NCI-H1930 (cell line): Measurements from ENCODE around the gene DTWD1.
A peak's percentile ranks its signal among the peaks of the same experiment; 100 is the strongest.
"Not testable (repeated sequence)": the region's sequence is repeated elsewhere in the genome, so short reads cannot be mapped to it uniquely, and the experiment has no call there.

Experiments
- DNase-seq, 2 experiments: peaks; one replicate each; lab custom pipeline; 2025; lab: John Stamatoyannopoulos, UW

DTWD1 gene

GRCh38 chr15:49620658-49621368 is at the start of gene DTWD1, which contains the start of gene FAM227B:
TSS of gene DTWD1 (plus strand) at chr15:49621048. CDS start at chr15:49625168, 4,120 bp downstream.
TSS of gene FAM227B (minus strand) at chr15:49620818. CDS start at chr15:49615171, 5,647 bp downstream.
- peak; percentile 89 for DNase-seq

GRCh38 chr15:49573421-49573820 is 47.4 kb upstream of the DTWD1 start:
- DNase-seq, result no peak

GRCh38 chr15:49589030-49589429 is 31.8 kb upstream of the DTWD1 start:
- no peak for DNase-seq

GRCh38 chr15:49592829-49593316 is 28.0 kb upstream of the DTWD1 start:
- DNase-seq, result not testable (repeated sequence)

- DNase-seq, result no peak
Measured at GRCh38 chr15:49604625-49605409, 16.0 kb upstream of the DTWD1 start.

GRCh38 chr15:49605588-49605987 is 15.3 kb upstream of the DTWD1 start:
- no peak for DNase-seq

- DNase-seq, result no peak
Measured at GRCh38 chr15:49606594-49606993, 14.3 kb upstream of the DTWD1 start.

GRCh38 chr15:49610157-49610918 is 10.5 kb upstream of the DTWD1 start:
- no peak for DNase-seq

GRCh38 chr15:49612240-49612639 is 8.6 kb upstream of the DTWD1 start:
- DNase-seq, result not testable (repeated sequence)

- DNase-seq, result no peak
Measured at GRCh38 chr15:49619226-49619625, 1.6 kb upstream of the DTWD1 start.

GRCh38 chr15:49620199-49620598 is 649 bp upstream of the DTWD1 start:
- no peak for DNase-seq

GRCh38 chr15:49621401-49621811 is 558 bp downstream of the DTWD1 start:
- no peak for DNase-seq

- DNase-seq, result no peak
Measured at GRCh38 chr15:49621887-49622286, 1.0 kb downstream of the DTWD1 start.

GRCh38 chr15:49622561-49622960 is 1.7 kb downstream of the DTWD1 start:
- DNase-seq, result no peak

GRCh38 chr15:49624056-49624455 is 3.2 kb downstream of the DTWD1 start:
- DNase-seq, result no peak

GRCh38 chr15:49625460-49626036 is 4.7 kb downstream of the DTWD1 start:
- no peak for DNase-seq

- DNase-seq, result no peak
Measured at GRCh38 chr15:49627407-49627877, 6.6 kb downstream of the DTWD1 start.

- DNase-seq, result no peak
Measured at GRCh38 chr15:49628379-49628778, 7.5 kb downstream of the DTWD1 start.

- DNase-seq, result no peak
Measured at GRCh38 chr15:49637857-49638256, 17.0 kb downstream of the DTWD1 start.

- DNase-seq, result no peak
Measured at GRCh38 chr15:49644364-49644794, 23.5 kb downstream of the DTWD1 start.

- no peak for DNase-seq
Measured at GRCh38 chr15:49645277-49645676, 24.4 kb downstream of the DTWD1 start.

- no peak for DNase-seq
Measured at GRCh38 chr15:49645941-49646340, 25.1 kb downstream of the DTWD1 start.
